Activated T-helper 1 cell treated with anti-CD3 and anti-CD28 coated beads, Interleukin-12 subunit alpha, Interleukin-12 subunit beta, Interleukin-2, Interleukin-4 antibody, amounts not matched to agents 30 ng/mL and 10 ng/mL and 1 ng/mL, durations not matched to agents 14 hours and 24 hours and 36 hours (primary cell): ENCODE data around the gene NDST1. TPM values are rescaled to one million over a fixed set of nuclear protein-coding genes. Genes with fewer than 3 reads are reported as not detected.
"Not testable (repeated sequence)": the region's sequence is repeated elsewhere in the genome, so short reads cannot be mapped to it uniquely, and the experiment has no call there.

Experiments
- DNase-seq: peaks from one replicate; pipeline ENCODE4 v3.0.0; 2021; ENCODE audit warnings: low spot score
- H3K27ac Mint-ChIP-seq: one replicate; pipeline ENCODE4 v1.8.0; 2021; ENCODE audit warnings: mild to moderate bottlenecking, mixed read lengths
- H3K27me3 Mint-ChIP-seq: one replicate; pipeline ENCODE4 v1.8.0; 2022; ENCODE audit warnings: mild to moderate bottlenecking, moderate library complexity, mixed read lengths; ENCODE audit not compliant: insufficient read depth
- H3K36me3 Mint-ChIP-seq: one replicate; pipeline ENCODE4 v1.8.0; 2021; ENCODE audit warnings: low read depth, mixed read lengths
- H3K4me1 Mint-ChIP-seq: one replicate; pipeline ENCODE4 v1.8.0; 2021; ENCODE audit warnings: low read depth, mixed read lengths
- H3K4me3 Mint-ChIP-seq: one replicate; pipeline ENCODE4 v1.8.0; 2021; ENCODE audit warnings: mild to moderate bottlenecking, moderate library complexity, mixed read lengths
- H3K9me3 Mint-ChIP-seq: one replicate; pipeline ENCODE4 v1.8.0; 2021; ENCODE audit warnings: mixed read lengths
- intact Hi-C: fragments of 100-400 bp; cut with micrococcal nuclease; formaldehyde crosslinking; loops from one replicate; pipeline ENCODE4 v1.15.1; 2024
- total RNA-seq: library from RNA; stranded (reverse); gene quantifications from 2 replicates; pipeline ENCODE4 v1.2.3, GENCODE V29; 2022

The NDST1 gene
- total RNA-seq, 1 donor from 2014 or later: 2.8 TPM

DNA sequence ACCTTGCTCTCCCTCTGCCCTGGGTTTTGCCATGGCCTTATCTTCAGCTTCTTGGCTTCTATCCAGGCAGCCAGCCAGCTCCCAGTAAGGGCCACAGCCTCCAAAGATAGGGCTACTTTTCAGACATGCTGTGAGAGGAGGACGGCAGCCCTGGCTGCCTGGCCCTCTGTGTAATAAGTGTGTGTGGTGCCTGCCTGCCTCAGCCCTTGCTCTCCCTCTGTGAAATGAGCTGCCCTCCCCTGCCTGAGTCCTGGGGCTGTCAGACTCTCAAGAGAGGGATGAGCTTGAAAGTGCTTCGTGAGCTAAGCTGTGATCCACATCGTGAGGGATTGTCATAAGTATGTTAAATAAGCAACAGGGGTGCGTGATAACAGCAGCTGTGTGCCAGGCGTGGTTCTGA, 8.1 kb downstream of the NDST1 start:
- intact Hi-C loops: no loop called here
- no peak for DNase-seq
- Mint-ChIP-seq H3K36me3 (no peaks in the 10 kb centered on the region), H3K27me3 (no peaks in the 10 kb centered on the region), H3K4me1 (no peaks in the 10 kb centered on the region), H3K27ac (no peak overlapping the region), H3K4me3 (no peak overlapping the region), H3K9me3 (no peaks in the 10 kb centered on the region)

DNA sequence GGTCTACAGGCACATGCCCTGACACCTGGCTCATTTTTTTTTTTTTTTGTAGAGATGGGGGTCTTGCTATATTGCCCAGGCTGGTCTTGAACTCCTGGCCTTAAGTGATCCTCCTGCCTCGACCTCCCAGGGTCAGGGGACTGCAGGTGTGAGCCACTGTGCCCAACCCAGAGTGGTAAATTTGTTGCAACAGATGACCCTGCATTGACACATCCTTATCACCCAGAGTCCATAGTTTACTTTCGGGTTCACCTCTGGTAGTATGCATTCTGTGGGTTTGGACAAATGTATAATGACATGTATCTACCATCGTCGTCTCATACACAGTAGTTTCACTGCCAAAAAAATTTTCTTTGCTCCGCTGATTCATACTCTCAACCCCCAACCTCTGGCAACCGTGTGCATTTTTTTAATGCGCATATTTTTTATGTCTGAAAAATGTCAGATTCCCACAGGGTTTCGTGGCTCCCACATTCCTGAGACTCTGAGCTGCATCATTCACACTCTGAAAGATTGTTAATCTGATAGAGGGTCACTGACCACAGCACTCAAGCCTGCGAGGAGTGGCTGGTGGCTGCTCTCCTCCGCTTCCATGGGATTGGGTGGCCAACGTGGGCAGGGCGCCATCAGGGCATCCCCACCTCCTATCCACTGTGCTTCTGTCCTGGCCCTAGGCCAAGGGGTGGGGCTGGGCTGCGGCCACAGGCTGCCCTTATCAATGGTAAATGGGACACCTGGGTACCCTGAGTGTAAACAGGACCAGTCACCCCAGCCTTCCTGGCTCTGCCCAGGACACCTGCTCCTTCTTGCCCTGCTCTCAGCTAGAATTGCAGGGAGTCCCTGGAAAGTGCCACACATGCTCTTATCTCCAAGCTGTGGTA, 9.6 kb downstream of the NDST1 start:
- no peak overlapping the region for H3K4me3 Mint-ChIP-seq
- intact Hi-C loops: no loop called here
- no peaks in the 10 kb centered on the region for H3K4me1 Mint-ChIP-seq
- no peaks in the 10 kb centered on the region for H3K27me3 Mint-ChIP-seq
- no peak overlapping the region for H3K27ac Mint-ChIP-seq
- DNase-seq: no peak
- no peaks in the 10 kb centered on the region for H3K9me3 Mint-ChIP-seq
- H3K36me3 Mint-ChIP-seq: no peaks in the 10 kb centered on the region

- H3K27ac Mint-ChIP-seq, H3K36me3 Mint-ChIP-seq, H3K4me3 Mint-ChIP-seq, DNase-seq, H3K27me3 Mint-ChIP-seq, intact Hi-C loops, H3K4me1 Mint-ChIP-seq, H3K9me3 Mint-ChIP-seq: not testable (repeated sequence)
These were observed 11.0 kb downstream of the NDST1 start for GRCh38 chr5:150518712-150519559.

DNA sequence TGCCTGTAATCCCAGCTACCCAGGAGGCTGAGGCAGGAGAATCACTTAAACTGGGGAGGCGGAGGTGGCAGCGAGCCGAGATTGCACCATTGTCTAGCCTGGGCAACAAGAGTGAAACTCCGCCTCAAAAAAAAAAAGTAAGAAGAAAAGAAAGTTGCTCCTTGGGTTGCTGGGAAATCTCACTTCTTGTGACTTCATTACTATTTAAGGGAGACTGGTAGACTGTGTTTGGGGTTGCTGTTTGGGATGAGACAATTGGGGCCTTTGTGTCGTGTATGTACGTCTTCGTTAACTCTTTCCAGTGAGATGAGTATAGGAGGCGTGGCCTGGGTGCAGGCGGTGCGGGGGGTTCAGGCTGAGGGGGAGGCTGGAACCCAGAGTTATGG, 11.6 kb downstream of the NDST1 start:
- Mint-ChIP-seq H3K4me3 (no peak overlapping the region), H3K27me3 (no peaks in the 10 kb centered on the region), H3K36me3 (no peaks in the 10 kb centered on the region), H3K9me3 (no peaks in the 10 kb centered on the region), H3K27ac (no peak overlapping the region), H3K4me1 (no peaks in the 10 kb centered on the region)
- intact Hi-C loops: no loop called here
- no peak for DNase-seq

GRCh38 chr5:150519978-150520377, 12.0 kb downstream of the NDST1 start:
- H3K4me3 Mint-ChIP-seq: no peak overlapping the region
- no peaks in the 10 kb centered on the region for H3K4me1 Mint-ChIP-seq
- no peak overlapping the region for H3K27ac Mint-ChIP-seq
- intact Hi-C loops: no loop called here
- H3K36me3 Mint-ChIP-seq: no peaks in the 10 kb centered on the region
- H3K27me3 Mint-ChIP-seq: no peaks in the 10 kb centered on the region
- no peak for DNase-seq
- H3K9me3 Mint-ChIP-seq: no peaks in the 10 kb centered on the region

DNA sequence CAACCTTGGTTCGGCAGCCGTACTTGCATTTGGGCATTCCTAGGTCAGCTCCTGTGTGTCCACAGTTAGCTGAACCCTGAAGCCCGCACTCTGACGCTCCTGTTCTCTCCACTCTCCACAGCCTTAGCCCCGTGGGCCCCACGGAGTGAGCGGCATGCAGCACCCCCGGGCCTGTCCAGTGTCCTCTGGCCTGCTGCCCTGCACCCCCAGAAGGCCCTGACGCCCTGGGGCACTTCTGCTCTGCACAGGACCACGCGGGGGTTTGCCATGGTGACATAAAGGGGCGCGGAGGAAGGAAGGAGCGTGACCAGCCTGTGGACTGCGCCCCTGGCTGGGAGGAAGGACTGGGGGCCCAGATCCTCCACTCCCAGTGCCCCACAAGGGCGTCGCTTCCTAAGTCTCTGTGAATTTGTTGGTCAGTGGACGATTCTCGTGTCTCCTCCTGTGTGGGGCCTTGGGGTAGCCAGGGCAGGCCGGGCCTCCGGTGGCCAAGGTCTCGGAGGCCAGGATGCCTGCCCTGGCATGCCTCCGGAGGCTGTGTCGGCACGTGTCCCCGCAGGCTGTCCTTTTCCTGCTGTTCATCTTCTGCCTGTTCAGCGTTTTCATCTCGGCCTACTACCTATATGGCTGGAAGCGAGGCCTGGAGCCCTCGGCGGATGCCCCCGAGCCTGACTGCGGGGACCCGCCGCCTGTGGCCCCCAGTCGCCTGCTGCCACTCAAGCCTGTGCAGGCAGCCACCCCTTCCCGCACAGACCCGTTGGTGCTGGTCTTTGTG, 13.0 kb downstream of the NDST1 start:
- H3K9me3 Mint-ChIP-seq: no peaks in the 10 kb centered on the region
- H3K4me3 Mint-ChIP-seq: no peak overlapping the region
- no peaks in the 10 kb centered on the region for H3K36me3 Mint-ChIP-seq
- DNase-seq: no peak
- no peaks in the 10 kb centered on the region for H3K27me3 Mint-ChIP-seq
- intact Hi-C loops: no loop called here
- no peak overlapping the region for H3K27ac Mint-ChIP-seq
- H3K4me1 Mint-ChIP-seq: no peaks in the 10 kb centered on the region

DNA sequence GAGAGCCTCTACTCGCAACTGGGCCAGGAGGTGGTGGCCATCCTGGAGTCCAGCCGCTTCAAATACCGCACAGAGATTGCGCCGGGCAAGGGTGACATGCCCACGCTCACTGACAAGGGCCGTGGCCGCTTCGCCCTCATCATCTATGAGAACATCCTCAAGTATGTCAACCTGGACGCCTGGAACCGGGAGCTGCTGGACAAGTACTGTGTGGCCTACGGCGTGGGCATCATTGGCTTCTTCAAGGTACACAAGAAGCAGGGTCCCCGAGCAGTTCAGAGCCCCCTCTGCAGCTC, 13.5 kb downstream of the NDST1 start:
- DNase-seq: no peak
- no peak overlapping the region for H3K4me3 Mint-ChIP-seq
- no peaks in the 10 kb centered on the region for H3K4me1 Mint-ChIP-seq
- no peak overlapping the region for H3K27ac Mint-ChIP-seq
- no peaks in the 10 kb centered on the region for H3K9me3 Mint-ChIP-seq
- H3K27me3 Mint-ChIP-seq: no peaks in the 10 kb centered on the region
- intact Hi-C loops: no loop called here
- H3K36me3 Mint-ChIP-seq: no peaks in the 10 kb centered on the region

DNA sequence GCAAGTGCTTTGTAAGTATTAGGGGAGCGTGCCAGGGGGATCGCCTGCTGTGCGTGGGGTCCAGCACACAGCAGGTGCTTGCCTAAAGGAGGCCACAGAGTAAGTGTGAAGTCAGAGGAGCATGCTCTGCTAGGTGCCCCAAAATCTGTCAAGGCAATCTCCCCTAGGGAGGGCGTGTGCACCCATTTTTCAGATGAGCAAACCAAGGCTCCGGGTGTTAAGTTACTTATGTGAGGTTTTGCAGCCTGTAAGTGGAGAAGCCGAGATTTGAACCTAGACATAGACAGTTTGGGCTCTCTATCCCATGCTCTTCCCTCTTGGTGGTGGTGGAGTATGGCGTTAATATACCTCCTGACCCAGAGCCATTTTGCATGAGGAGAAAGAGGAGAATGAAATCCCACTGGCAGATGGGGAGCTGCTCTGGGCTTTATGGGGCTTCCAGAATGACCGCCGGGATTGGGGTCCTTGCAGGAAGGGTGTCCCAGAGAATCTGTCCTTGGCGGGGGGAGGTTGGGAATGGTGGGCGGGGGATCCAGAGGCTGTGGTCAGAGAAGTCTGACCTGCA, 14.1 kb downstream of the NDST1 start:
- Mint-ChIP-seq H3K9me3 (no peaks in the 10 kb centered on the region), H3K4me1 (no peaks in the 10 kb centered on the region), H3K4me3 (no peak overlapping the region), H3K27ac (no peak overlapping the region), H3K36me3 (no peaks in the 10 kb centered on the region), H3K27me3 (no peaks in the 10 kb centered on the region)
- DNase-seq: no peak
- intact Hi-C loops: no loop called here

- no peak overlapping the region for H3K4me3 Mint-ChIP-seq
These were observed 14.8 kb downstream of the NDST1 start for GRCh38 chr5:150522504-150523414.

DNA sequence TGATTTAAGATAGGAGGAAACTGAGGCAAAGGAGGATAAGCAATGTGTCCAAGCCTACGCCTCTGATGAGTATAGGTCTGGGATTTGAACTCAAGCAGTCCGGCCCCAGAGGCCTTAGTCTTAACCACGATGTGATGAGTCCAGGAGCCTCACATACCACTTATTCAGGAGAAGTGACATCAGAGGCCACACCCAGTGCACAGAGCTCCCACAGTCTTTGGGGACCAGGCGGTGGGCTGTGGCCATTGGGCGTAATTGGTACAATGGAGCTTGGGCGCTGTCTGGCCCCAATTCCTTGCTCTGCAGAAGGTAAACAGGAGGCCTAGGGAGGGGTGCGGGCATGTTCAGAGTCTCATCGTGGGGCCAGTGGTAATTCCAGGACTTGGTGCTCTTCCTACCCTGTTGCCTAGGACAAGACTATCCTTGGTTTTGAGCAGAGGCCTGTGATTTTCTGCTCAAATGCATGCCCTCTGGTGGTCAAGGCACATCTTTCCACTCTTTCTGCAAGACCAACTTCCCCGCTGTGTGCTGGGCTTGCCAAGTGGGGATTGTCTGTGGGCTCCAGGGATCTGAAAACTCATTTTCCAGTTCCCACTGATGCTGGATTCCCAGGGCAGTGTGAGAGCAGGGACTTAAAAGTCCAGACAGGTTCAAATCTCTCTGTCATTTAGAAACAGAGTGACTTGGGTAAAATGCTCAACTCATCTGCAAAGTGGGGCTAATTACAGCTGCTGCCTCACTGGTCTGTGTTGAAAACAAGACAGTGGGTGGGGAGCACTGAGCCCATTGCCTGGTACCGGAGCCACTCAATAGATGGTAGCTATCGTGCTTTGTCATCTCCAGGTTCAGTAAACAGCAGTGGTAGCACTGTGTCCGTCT, 15.8 kb downstream of the NDST1 start:
- intact Hi-C loops: loop anchor here (1.0 kb wide), 1 partner anchor 64 kb away; no protein-coding TSS in a partner anchor
- Mint-ChIP-seq H3K4me3 (no peak overlapping the region), H3K4me1 (no peaks in the 10 kb centered on the region), H3K9me3 (no peaks in the 10 kb centered on the region), H3K27me3 (no peaks in the 10 kb centered on the region), H3K27ac (no peak overlapping the region), H3K36me3 (no peaks in the 10 kb centered on the region)
- no peak for DNase-seq

More at GRCh38 chr5:150522504-150523414, 14.8 kb downstream of the NDST1 start:
- no peaks in the 10 kb centered on the region for H3K4me1 Mint-ChIP-seq
- H3K27ac Mint-ChIP-seq: no peak overlapping the region
- H3K36me3 Mint-ChIP-seq: no peaks in the 10 kb centered on the region
- no peaks in the 10 kb centered on the region for H3K9me3 Mint-ChIP-seq
- H3K27me3 Mint-ChIP-seq: no peaks in the 10 kb centered on the region
- DNase-seq: no peak
- intact Hi-C loops: loop anchor here (1.0 kb wide), 1 partner anchor 63 kb away; no protein-coding TSS in a partner anchor

DNA sequence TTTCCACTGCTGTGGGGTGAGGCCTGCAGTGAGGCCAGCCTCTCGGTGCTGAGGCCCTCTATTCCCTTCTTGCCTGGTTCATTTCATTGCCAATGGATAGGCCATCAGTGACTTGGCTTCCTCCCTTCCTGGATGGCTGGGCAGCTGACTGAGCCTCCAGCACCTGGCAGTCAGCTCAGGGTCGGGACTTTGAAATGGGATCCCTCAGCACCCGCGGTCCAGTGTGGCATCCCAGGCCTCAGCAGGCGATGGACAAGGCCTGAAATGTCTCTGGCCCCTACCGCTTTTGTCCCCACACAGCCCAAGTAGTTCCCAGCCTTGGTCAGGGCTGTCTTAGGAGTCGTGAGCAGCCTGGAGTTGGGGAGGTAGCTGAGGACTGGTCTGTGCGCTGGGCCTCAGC, 17.2 kb downstream of the NDST1 start:
- intact Hi-C loops: no loop called here
- Mint-ChIP-seq H3K4me3 (no peak overlapping the region), H3K27ac (no peak overlapping the region), H3K4me1 (no peaks in the 10 kb centered on the region), H3K9me3 (no peaks in the 10 kb centered on the region), H3K36me3 (no peaks in the 10 kb centered on the region), H3K27me3 (no peaks in the 10 kb centered on the region)
- DNase-seq: no peak
